HG02759 (cell line): ENCODE data around the gene SERINC2.
"Not testable (repeated sequence)": the region's sequence is repeated elsewhere in the genome, so short reads cannot be mapped to it uniquely, and the experiment has no call there.

Experiments used
- ATAC-seq: cut with Tn5 transposase; IDR thresholded peaks from one replicate; pipeline ENCODE4 v1.9.1; 2021; ENCODE audit warnings: mild to moderate bottlenecking, moderate library complexity; ENCODE audit not compliant: unreplicated experiment

The SERINC2 gene

DNA sequence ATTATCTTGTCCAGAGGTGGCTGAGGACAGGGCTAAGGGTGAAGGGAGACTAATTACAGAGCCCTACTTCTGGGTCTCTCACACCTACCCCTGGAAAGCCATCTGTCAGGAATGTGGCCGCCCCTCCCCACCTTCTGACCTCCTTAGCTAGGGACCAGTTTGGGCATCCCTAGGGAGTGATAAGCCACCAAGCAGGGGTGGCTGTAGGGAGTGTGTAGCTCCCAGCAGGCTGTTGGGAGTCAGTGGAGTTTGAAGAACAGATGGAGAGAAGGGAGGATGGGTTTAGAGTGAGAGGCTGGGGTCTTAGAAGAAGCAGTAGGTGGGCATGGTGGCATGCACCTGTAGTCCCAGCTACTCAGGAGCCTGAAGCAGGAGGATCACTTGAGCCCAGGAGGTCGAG lies 808 bp upstream of the SERINC2 start:
- ATAC-seq, result no peak

DNA sequence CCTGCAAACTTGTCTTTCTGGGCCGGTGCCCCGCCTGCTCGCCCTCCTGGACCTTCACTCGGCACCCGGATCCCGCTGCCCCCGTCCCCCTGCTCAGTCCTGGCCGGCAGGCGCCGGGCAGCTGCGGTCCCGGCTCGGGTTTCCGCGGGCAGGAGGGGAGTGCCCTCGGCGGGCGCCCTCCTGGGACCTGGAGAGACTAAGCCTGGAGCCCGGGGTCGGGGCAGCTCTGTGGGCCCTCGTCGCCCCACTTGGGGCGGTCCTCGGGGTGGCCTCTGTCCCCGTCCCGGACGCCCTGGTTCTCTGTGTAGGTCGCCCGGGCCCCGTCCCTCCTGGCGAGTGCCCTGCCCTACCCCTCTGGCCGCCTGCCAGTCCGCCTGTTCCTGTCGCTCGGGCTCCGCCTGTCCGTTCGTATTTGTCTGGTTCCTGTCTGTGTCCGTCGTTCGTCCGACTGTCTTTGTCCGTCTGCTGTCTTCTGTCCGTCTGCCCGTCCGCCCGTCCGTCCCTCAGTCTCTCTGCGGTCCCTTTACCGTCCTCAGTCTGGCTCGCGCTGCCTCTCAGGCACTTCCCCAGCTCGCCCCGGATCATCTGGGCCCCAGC lies 490 bp downstream of the SERINC2 start:
- ATAC-seq, result peak; percentile 36

DNA sequence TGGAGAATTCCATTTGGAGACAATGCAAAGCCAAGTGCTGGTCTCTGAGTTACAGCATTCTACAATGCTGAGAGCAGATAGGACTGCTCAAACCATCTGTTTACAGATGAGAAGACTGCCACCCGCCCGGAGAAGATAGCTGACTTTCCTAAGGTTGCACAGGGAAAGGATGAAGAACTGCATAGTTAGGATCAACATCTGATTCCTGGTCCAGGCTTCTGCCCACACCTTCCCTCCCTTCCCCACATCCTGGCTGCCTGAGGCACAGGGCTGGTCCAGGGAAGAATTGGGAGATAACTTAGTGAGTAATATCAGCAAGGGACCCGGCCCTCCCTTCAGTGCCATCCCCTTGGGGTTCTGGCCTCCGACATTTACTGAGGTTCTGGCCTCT lies 2.0 kb downstream of the SERINC2 start:
- no peak for ATAC-seq

DNA sequence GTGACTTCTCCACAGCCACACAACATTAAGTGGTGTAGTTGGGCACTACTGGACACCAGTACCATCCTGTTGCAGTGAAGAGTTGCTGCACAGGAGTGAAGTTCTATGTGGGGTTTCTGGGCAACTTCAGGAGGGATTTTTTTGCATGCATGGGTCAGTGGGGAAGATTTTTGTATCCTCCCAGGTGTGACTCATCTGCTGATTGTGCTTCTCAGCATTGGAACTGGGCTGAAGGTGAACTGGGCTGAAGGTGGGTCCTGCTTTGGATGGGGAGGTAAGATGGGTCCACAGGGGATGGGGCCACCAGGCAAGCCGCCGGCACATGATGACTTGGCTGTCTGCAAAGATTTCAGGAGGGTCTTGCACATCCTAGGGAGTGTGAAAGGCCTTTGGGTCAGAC lies 2.6 kb downstream of the SERINC2 start:
- ATAC-seq, result no peak

DNA sequence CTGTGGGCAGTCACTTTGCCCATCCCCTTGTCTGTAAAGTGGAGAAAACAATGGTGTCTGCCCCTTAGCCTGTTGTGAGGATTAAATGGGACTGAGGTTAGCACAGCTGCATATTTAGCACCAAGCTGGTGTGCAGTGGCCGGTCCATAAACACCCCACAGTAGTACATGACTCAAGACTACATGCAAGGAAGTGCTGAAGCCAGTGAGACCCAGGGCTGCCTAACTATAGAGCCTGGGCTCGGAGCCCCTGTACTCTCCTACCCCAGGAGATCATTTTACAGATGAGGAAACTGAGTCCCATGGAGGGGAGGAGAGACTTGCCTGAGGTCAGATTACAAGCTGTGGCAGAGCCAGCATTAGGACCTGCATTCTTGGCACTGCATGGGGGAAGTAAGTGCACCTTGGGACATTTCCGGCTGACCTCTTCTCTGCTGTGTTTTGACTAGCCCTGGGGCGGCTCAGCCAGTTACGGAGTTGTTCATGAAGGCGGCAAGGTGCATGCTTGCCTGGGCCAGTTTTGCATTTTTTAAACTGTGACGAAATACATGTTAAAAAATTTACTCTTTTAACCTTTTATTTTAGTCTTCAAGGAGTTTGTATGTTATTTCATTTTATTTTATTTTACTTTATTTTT lies 3.2 kb downstream of the SERINC2 start:
- no peak for ATAC-seq

DNA sequence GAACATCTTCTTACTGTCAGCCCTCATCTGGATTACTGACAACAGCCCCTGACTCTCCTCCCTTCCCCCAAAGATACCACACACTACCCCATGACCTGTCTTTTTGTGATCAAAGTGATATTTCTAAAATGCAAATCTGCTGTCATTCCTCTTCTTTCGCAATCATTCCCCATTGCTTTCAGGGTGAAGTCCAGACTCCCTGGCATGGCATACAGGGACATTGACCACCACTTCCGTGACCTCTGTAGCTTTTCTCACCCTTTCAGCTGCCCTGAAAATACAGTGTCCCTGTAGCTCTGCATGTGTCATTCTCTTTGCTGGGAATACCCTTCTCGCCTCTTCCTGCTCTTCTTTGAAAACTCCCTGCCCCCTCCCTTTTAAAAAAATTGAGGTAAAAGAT lies 4.1 kb downstream of the SERINC2 start:
- ATAC-seq, result no peak

DNA sequence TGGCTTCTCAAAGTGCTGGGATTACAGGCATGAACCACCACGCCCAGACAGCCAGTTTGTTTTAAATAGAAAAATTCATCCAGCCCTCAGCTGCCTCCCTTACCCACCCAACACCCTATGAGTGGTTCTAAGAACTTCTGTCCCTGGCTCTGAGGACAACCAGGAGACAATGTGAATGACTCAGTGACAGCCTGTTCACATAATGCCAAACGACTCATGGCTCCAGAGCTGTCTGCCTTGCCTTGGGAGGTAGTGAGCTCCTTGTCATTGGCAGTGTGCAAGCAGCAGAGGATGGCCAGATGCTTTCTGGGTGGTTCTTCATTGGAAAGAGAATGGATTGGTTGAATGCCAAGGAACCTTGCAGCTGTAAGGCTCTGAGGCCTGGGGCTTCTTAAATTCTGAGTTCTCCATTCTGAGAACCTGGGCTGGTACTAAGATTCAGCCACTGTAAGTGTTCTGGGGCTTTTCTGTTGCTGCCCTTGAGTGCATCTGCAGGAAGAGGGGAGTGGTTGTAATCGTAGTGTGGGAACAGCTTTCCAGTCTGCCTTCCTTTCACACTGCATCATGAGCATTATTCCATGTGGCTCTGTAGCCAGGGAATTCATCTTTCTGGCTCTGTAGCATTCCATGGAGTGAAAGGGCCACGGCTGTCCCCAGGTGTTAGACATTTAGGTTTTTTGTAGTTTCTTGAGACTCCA lies 5.8 kb downstream of the SERINC2 start:
- ATAC-seq, result no peak

DNA sequence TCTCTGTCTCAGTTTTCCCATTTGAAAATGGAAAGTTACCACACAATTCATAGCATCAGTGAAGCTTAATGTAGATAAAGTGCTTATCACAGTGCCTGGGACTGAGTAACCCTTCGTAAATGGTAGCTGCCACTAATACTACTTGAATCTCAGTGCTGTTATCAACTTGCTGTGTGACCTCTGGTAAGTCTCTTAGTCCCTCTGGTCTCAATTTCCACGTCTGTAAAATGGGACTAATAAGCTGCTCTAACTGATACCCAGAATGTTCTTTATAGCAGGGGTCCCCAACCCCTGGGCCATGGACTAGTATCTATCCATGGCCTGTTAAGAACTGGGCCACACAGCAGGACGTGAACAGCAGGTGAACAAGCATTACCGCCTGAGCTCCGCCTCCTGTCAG lies 7.7 kb downstream of the SERINC2 start:
- no peak for ATAC-seq

DNA sequence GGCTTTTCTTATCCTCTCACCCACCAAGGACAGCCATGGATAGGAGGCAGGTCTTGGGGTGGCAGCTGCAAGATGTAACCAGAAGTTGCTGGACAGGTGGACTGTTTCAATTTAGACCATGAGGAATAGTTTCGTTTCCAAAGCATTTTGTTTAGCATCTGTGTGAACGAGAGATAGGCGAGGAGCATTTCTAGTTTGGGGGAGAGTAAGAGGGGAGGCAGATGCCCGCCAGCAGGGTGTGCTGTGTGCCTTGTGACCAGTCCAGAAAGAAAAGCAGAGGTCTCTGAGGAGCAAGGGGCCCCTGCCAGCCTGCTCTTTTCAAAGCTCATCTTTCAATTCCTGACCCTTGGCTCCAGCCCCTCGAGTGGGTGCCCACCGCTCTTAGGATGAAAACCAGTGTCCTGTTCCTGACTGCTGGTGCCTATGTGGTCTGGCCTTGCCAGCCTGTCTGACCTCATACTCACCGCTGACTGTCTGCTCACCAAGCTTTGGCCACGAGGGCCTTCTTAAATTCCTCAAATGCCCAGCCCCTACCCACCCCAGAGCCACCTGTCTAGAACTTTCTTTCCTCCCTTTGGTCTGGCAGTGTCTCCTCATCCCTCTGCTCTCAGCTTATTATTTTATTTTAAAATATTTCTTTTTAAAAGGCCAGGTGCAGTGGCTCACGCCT lies 8.5 kb downstream of the SERINC2 start:
- no peak for ATAC-seq

DNA sequence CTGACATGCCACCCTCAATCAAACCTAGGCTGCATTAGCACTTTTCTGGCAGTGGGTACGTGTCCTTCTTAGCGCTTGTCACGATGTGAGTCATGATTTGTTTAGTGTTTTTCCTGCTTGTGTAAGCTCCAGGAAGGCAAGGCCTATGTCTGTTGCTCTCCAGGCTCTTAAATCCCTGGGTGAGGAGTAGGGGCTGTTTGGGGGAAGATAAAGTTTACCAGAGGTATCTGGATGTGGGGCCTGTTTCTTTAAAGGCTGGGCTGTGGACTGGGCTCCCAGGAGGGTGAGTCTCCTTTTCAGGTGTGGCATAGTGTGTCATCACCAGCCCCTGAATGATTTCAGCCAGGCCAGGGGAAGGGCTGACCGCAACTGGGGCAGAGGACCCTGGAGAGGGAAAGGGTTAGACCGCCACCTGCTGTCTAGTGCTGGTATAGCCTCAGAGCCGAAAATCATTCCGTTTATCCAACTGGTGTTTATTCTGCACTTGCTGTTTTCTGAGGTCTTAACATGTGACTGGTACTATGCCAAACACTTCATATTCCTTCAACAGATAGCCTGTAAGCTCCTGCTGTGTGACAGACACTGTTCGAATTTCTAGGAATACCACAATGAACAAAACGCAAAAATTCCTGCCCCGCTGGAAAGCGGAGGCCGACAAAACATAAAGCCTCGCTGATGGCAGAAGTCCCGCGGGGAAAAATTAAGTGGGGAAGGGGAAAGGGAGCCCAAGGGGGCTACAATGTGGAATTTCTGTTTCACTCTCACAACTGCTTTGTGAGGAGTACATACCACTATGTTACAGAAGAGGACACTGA lies 9.7 kb downstream of the SERINC2 start:
- no peak for ATAC-seq

DNA sequence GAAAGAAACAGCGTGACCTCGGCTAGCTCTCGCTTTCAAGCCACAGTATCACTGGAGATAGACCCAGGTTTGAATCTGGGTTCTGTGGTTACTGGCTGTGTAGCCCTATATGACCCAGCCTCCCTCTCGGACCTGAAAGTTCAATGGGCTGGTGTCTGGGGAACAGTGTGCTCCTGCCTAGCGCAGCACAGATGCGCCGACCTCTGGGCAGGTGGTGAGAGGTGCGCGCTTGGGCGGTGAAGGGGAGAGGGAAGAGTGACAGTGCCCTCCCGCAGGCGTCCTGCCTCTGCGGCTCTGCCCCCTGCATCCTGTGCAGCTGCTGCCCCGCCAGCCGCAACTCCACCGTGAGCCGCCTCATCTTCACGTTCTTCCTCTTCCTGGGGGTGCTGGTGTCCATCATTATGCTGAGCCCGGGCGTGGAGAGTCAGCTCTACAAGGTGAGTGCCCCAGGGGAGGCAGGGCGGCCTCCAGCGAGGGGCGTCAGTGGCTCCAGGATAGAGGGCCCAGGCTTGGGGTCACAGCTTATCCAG lies 10.5 kb downstream of the SERINC2 start:
- peak; percentile 86 for ATAC-seq

DNA sequence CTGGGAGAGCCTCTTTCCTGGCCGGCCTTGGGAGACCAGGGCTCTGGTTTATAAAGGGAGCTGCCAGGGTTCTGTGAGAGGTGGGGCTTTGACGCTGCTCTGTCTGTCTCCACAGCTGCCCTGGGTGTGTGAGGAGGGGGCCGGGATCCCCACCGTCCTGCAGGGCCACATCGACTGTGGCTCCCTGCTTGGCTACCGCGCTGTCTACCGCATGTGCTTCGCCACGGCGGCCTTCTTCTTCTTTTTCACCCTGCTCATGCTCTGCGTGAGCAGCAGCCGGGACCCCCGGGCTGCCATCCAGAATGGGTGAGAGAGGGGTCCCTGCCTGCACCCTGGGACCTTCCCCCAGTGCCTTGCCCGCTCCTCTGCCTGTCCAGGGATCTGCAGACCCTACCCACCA lies 11.6 kb downstream of the SERINC2 start:
- ATAC-seq, result no peak

DNA sequence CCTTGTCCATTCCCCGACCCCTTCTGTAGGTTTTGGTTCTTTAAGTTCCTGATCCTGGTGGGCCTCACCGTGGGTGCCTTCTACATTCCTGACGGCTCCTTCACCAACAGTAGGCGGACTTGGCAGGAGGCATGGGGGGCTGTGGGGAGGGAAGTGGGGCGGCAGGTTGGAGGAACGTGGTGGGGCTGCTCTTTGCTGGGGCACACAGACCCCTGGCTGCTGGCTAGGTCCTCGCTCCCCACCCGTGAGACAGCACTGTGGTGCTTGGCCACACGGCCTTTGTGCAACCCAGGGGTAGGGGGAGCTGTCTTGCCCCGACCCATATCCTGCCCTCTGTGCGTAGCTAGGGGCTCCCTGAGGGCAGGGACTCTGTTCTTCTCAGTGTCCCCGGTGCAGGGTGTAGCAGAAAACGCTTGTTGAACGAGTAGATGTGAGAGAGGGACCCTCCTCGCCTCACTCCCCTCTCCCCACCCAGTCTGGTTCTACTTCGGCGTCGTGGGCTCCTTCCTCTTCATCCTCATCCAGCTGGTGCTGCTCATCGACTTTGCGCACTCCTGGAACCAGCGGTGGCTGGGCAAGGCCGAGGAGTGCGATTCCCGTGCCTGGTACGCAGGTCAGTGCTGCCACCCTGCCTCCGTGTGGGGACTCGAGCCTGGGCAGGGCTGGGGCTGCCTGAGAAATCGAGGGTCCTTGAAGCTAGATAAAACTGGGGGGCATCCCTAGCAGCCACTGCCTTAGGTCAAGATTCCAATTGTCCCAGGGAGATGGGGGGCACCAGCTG lies 12.5 kb downstream of the SERINC2 start:
- no peak for ATAC-seq

DNA sequence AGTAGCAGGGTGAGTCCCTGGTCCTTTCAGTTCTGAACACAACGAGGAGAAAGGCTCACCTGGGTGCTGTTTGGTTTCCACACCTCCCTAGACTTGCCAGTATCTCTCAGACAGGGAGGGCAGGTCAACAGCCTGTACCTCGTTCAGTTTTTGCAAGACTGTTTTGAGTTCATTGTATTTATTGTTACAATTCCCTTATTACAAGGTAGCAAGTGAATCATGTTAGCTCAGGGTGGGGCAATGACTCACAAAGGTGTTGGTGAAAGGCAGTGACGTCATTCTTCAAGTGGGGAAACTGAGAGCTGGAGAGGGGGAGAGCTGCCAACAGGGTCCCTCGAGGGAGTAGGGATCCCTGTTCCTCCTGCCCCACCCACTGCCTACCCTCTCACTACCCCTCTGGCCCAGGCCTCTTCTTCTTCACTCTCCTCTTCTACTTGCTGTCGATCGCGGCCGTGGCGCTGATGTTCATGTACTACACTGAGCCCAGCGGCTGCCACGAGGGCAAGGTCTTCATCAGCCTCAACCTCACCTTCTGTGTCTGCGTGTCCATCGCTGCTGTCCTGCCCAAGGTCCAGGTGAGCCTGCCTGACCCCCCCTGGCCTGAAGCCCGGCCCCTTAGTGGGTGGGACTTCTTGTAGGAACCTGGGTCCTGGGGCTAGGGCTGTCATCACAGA lies 13.4 kb downstream of the SERINC2 start:
- ATAC-seq, result no peak

DNA sequence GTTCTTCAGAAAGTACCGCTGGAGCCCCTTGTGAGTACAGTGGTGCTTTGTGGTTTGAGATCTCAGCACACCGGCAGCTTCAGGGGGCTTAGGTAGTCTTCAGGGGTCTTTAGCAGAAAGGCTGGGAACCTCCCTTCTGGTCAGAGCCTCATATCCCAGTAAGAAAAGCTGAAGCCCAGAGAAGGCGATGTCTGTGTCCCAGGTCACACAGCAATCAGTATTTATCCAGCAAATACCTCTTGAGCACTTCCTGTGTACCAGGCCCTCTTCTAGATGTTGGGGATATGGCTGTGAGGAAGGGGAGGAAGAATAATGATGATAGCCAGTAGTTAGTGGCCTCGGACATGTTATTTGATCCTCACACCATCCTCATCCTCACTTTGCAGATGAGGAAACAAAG lies 14.3 kb downstream of the SERINC2 start:
- no peak for ATAC-seq

DNA sequence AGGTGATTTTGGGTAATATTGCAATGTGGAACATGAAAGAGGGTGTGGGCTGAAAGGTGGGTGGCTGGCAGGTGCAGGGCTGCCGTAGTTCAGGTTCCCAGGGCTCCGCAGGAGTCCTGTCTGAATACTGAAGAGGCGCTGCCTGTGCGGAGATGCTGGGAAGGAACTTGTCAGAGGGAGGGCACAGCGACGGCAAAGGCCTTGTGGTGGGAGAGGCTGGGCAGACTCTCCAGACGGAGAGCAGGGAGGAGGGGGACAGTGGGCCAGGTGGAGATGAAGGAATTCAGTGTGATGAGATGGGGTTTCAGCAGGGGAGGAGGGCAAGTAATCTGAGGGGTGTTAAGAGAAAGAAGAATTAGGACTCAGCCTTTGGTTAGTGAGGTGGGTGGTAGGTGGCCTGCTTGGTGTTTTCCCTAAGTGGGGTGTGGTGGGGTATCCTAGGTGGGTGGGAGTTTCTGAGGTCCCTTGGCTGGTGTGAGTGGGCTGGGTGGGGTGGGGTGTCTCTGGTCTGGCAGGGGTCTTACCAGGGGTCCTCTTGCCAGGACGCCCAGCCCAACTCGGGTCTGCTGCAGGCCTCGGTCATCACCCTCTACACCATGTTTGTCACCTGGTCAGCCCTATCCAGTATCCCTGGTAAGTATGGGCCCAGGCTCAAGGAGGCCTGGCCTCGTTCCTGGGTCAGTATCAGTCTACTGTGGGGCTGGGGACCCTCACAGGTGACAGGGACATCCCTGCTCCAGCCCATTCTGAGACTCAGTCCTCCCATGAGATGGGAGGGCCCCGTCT lies 15.6 kb downstream of the SERINC2 start:
- ATAC-seq, result no peak

DNA sequence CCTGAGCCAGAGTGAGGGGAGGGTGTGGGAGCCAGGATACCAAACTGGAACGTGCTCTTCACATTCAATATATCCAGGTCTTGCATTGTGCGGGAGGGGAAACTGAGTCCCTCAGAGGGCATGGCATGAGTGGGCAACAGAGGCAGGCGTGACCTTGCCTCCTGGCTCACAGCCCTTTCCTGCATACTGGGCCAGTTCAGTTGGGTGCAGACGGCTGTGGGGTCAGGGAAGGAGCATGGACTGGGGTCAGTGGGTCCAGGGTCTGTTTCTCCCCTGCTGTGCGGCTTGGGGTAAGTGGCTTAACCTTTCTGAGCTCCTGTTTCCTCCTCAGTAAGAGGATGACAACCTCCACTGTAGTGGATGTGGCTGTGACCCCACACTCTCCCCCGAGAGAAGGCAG lies 16.6 kb downstream of the SERINC2 start:
- ATAC-seq, result no peak

DNA sequence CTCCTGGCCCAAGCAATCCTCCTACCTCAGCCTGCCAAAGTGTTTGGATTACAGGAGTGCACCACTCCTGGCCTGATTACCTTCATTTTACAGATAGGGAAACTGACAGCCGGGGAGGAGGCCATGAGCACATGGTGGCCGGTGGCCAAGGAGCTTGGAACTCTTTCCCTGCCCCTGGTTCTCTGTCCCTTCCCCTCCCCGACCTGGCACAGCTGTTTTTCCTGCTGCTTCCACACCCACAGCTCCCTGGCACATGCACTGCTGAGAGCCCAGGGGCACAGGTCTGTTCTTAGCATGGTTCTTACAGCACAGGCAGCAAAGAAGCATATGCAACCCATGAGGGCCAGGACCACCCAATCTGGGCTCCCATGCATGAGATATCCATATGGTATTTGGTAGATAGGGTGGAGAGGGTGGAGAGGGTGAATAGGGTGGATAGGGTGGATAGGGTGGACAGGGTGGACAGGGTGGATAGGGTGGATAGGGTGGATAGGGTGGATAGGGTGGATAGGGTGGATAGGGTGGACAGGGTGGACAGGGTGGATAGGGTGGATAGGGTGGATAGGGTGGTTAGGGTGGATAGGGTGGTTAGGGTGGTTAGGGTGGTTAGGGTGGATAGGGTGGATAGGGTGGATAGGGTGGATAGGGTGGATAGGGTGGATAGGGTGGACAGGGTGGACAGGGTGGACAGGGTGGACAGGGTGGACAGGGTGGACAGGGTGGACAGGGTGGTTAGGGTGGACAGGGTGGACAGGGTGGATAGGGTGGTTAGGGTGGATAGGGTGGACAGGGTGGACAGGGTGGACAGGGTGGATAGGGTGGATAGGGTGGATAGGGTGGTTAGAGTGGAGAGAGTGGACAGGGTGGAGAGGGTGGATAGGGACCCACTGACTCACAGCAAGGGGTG lies 18.6 kb downstream of the SERINC2 start:
- not testable (repeated sequence) for ATAC-seq
